PFSK-1 (cell line): ENCODE measurements around the gene MOCS2.

Experiments
- FOXP2 ChIP-seq: optimal IDR thresholded peaks from 2 replicates; pipeline ENCODE3; 2011; ENCODE audit warnings: borderline replicate concordance, control low read depth, inconsistent platforms; ENCODE audit not compliant: insufficient read depth; ENCODE audit errors: extremely low read length, extremely low read depth
- POLR2AphosphoS5 ChIP-seq: IDR thresholded peaks from 2 replicates; pipeline ENCODE4 v1.6.1; 2012; ENCODE audit warnings: low read depth, mild to moderate bottlenecking, control low read depth, low read length, moderate library complexity
- REST ChIP-seq, 2 experiments: IDR thresholded peaks; 2 replicates each; pipeline versions ENCODE4 v1.6.1 to v1.8.0; 2011 to 2012; ENCODE audit warnings: low read depth in 2 of 2, low read length in 2 of 2, control low read depth in 1 of 2, inconsistent platforms in 1 of 2, mild to moderate bottlenecking in 1 of 2, moderate library complexity in 1 of 2; ENCODE audit not compliant: insufficient read depth in 1 of 2
- SIN3A ChIP-seq: IDR thresholded peaks from 2 replicates; pipeline ENCODE4 v1.6.1; 2012; ENCODE audit warnings: mild to moderate bottlenecking, low read length, moderate library complexity, borderline replicate concordance; ENCODE audit not compliant: insufficient read depth
- TAF1 ChIP-seq: IDR thresholded peaks from 2 replicates; pipeline ENCODE4 v1.6.1; 2012; ENCODE audit warnings: low read length, control low read depth, borderline replicate concordance; ENCODE audit not compliant: insufficient read depth

The MOCS2 gene

DNA sequence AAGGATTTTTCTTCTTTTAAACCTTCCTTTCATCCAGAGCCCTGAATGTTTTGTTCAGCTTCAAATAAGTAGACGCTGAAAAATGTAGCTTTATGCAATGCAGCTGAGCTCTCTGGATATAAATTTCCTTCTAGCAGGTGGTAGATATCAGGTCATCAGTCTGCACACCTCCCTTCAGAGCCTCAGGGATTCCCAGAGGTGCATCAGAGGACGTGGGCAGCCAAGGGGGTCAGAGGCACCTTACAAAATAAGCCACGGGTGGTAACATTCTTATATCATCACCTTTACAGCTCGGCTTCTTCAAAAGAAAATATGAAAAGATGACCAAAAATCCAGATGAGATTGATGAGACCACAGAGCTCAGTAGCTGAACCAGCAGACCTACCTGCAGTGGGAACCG is 19.3 kb downstream of the MOCS2 start:
- no peak for TF ChIP-seq REST (IDR thresholded peaks at IDR 0.05; ENCODE audit: insufficient read depth in 1 of 2, low read depth in 2 of 2, low read length in 2 of 2)
- TF ChIP-seq TAF1, result no peak
- TF ChIP-seq SIN3A, result no peak
- no peak for TF ChIP-seq POLR2AphosphoS5
- no peak for TF ChIP-seq FOXP2

GRCh38 chr5:53089481-53089991 is 20.0 kb downstream of the MOCS2 start:
- no peak for TF ChIP-seq REST (IDR thresholded peaks at IDR 0.05; ENCODE audit: insufficient read depth in 1 of 2, low read depth in 2 of 2, low read length in 2 of 2)
- TF ChIP-seq FOXP2, result no peak
- TF ChIP-seq TAF1, result no peak
- no peak for TF ChIP-seq POLR2AphosphoS5
- no peak for TF ChIP-seq SIN3A

DNA sequence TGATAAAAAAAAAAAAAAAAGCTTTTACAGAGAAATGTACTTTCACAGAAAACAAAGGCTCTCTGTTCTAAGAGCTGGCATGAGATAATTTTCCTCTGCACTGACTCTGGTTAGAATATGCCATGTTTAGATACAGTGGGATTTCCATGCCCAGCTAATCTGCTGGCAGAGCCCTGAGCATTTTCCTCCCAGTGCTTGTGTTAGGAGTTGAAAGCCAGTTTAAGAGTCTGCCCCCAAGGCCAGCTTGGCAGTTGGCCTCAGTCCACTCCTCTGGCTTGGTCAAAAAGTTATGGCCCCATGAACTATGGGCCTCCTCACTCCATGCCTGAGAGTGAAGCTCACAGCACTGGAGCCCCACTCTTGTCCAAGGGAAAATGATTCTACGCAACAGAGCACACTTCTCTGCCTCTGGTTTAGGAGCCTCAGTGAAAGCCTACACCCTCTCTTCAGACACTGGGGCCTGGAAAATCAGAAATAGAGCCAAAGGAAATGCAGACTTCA is 21.9 kb downstream of the MOCS2 start:
- no peak for TF ChIP-seq POLR2AphosphoS5
- TF ChIP-seq REST (IDR thresholded peaks at IDR 0.05; ENCODE audit: insufficient read depth in 1 of 2, low read depth in 2 of 2, low read length in 2 of 2), result no peak
- TF ChIP-seq FOXP2, result no peak
- TF ChIP-seq SIN3A, result no peak
- TF ChIP-seq TAF1, result no peak

GRCh38 chr5:53087171-53087570 is 22.4 kb downstream of the MOCS2 start:
- TF ChIP-seq TAF1 (no peak), FOXP2 (no peak), REST (IDR thresholded peaks at IDR 0.05; ENCODE audit: insufficient read depth in 1 of 2, low read depth in 2 of 2, low read length in 2 of 2) (no peak), SIN3A (no peak), POLR2AphosphoS5 (no peak)
